Right cardiac atrium (tissue), 5 donors: ENCODE data around the gene CARD11. TPM values are rescaled to one million over a fixed set of nuclear protein-coding genes. Genes with fewer than 3 reads are reported as not detected.
"Not testable (repeated sequence)": the region's sequence is repeated elsewhere in the genome, so short reads cannot be mapped to it uniquely, and the experiment has no call there.

Experiments used
- ATAC-seq, 2 donors: fragments of 200-7000 bp; cut with Tn5 transposase; one replicate each; pipeline versions ENCODE4 v1.8.0 to v1.9.1; 2020; ENCODE audit warnings: moderate library complexity in 2 of 2, mild to moderate bottlenecking in 1 of 2
- DNase-seq, 3 donors: peaks; one replicate each; pipeline ENCODE4 v3.0.0-alpha.2; 2020
- H3K27ac ChIP-seq: one replicate; pipeline ENCODE4 v1.5.1; 2013; ENCODE audit warnings: mild to moderate bottlenecking, low read length, control low read depth, moderate library complexity
- H3K27me3 ChIP-seq: one replicate; pipeline ENCODE4 v1.6.1; 2013; ENCODE audit not compliant: control insufficient read depth, insufficient read depth
- H3K4me1 ChIP-seq: one replicate; pipeline ENCODE4 v1.6.1; 2013; ENCODE audit warnings: low read length; ENCODE audit not compliant: control insufficient read depth, insufficient read depth
- H3K4me3 ChIP-seq: one replicate; pipeline ENCODE4 v1.5.1; 2013; ENCODE audit warnings: low read length, control low read depth
- H3K9me3 ChIP-seq: one replicate; pipeline ENCODE4 v1.6.1; 2013; ENCODE audit warnings: low read length; ENCODE audit not compliant: control insufficient read depth
- WGBS: extraction: QIAGEN DNeasy Blood & Tissue Kit; methylation state at CpG from one replicate; pipeline ENCODE4 v1.1.7; 2013; 5-methylcytosine and 5-hydroxymethylcytosine counted together
- intact Hi-C, 4 donors: fragments of 100-400 bp; cut with DNase I; formaldehyde crosslinking; loops; one replicate each; pipeline versions ENCODE4 v1.11.0 to v1.14.0; 2022 to 2023
- polyA plus RNA-seq: library from polyadenylated mRNA; stranded (reverse); fragments of 200-250 nt; gene quantifications from one replicate; pipeline ENCODE4 v1.2.3, GENCODE V29; 2013
- total RNA-seq, 4 donors: library from RNA; stranded (reverse); fragmentation: NEBNext Ultra II Directional; extraction: Animal tissue kit (Norgen Biotek cat#: 25700); gene quantifications; one replicate each; pipeline ENCODE4 v1.2.1, GENCODE V29; 2021
- donor health status: healthy with polysubstance abuse.
- donor health status: DM: no; HTN: yes; CAD: no.
- donor health status: DM: no; HTN: no; CAD: no.
- donor health status: DM: no; HTN: yes; CAD: no; lungs with severe emphysema.
- donor health status: DM: yes; HTN: yes; CAD: no.

The CARD11 gene
- total and polyA plus RNA-seq, 5 donors = 0.16 to 0.96 (median 0.41) TPM

GRCh38 chr7:3034591-3035150, 9.0 kb downstream of the CARD11 start:
- Histone ChIP-seq H3K4me1 (no peaks in the 10 kb centered on the region), H3K9me3 (no peaks in the 10 kb centered on the region), H3K27me3 (no peaks in the 10 kb centered on the region), H3K27ac (no peak overlapping the region), H3K4me3 (no peak overlapping the region)
- ATAC-seq (no peak), DNase-seq (no peak)
- WGBS = 94% methylated on average over 26 of the region's 26 CpGs
- intact Hi-C loops = no loop called here

GRCh38 chr7:3033581-3033980, 10.1 kb downstream of the CARD11 start:
- Histone ChIP-seq H3K9me3 (no peaks in the 10 kb centered on the region), H3K27ac (no peak overlapping the region), H3K4me1 (no peaks in the 10 kb centered on the region), H3K4me3 (no peak overlapping the region), H3K27me3 (no peaks in the 10 kb centered on the region)
- whole genome bisulfite sequencing = 77% methylated on average over 12 of the region's 12 CpGs
- intact Hi-C loops = no loop called here
- no peak for ATAC-seq
- no peak for DNase-seq

GRCh38 chr7:3033136-3033535, 10.5 kb downstream of the CARD11 start:
- 74% methylated on average over 7 of the region's 7 CpGs for WGBS
- intact Hi-C loops = no loop called here
- Histone ChIP-seq H3K4me1 (no peaks in the 10 kb centered on the region), H3K27me3 (no peaks in the 10 kb centered on the region), H3K27ac (no peak overlapping the region), H3K4me3 (no peak overlapping the region), H3K9me3 (no peaks in the 10 kb centered on the region)
- no peak for DNase-seq
- ATAC-seq = no peak

- Histone ChIP-seq H3K4me3 (no peak overlapping the region), H3K27me3 (no peaks in the 10 kb centered on the region), H3K4me1 (peaks cover 2% of the 10 kb centered on the region), H3K27ac (no peak overlapping the region), H3K9me3 (no peaks in the 10 kb centered on the region)
- WGBS = 50% methylated on average over 4 of the region's 4 CpGs
- intact Hi-C loops = no loop called here
- ATAC-seq (no peak), DNase-seq (no peak)
These were observed 11.4 kb downstream of the CARD11 start for GRCh38 chr7:3032256-3032655.

GRCh38 chr7:3029138-3029537, 14.5 kb downstream of the CARD11 start:
- peaks cover 2% of the 10 kb centered on the region for H3K4me1 ChIP-seq
- ATAC-seq = no peak
- intact Hi-C loops = no loop called here
- no peak overlapping the region for H3K27ac ChIP-seq
- H3K4me3 ChIP-seq = no peak overlapping the region
- H3K9me3 ChIP-seq = no peaks in the 10 kb centered on the region
- 72% methylated on average over 9 of the region's 9 CpGs for WGBS
- DNase-seq = no peak
- H3K27me3 ChIP-seq = no peaks in the 10 kb centered on the region

- DNase-seq (no peak), ATAC-seq (no peak)
- H3K4me1 ChIP-seq = peaks cover 2% of the 10 kb centered on the region
- no peak overlapping the region for H3K27ac ChIP-seq
- intact Hi-C loops = no loop called here
- no peak overlapping the region for H3K4me3 ChIP-seq
- H3K27me3 ChIP-seq = no peaks in the 10 kb centered on the region
- H3K9me3 ChIP-seq = no peaks in the 10 kb centered on the region
- 70% methylated on average over 5 of the region's 5 CpGs for WGBS
These were observed 14.9 kb downstream of the CARD11 start for GRCh38 chr7:3028758-3029093.

- ATAC-seq (peak; percentile 52 to 80), DNase-seq (peak in 1 of 3 donors; percentile 27)
- 27% methylated on average over 14 of the region's 14 CpGs for WGBS
- Histone ChIP-seq H3K4me1 (peaks cover 2% of the 10 kb centered on the region), H3K4me3 (no peak overlapping the region), H3K9me3 (no peaks in the 10 kb centered on the region), H3K27ac (no peak overlapping the region), H3K27me3 (no peaks in the 10 kb centered on the region)
- intact Hi-C loops = no loop called here
These were observed 15.5 kb downstream of the CARD11 start for GRCh38 chr7:3028071-3028757.

GRCh38 chr7:3027005-3027845, 16.4 kb downstream of the CARD11 start:
- 61% methylated on average over 20 of the region's 20 CpGs for WGBS
- Histone ChIP-seq H3K27me3 (no peaks in the 10 kb centered on the region), H3K9me3 (no peaks in the 10 kb centered on the region), H3K27ac (no peak overlapping the region), H3K4me1 (peaks cover 2% of the 10 kb centered on the region), H3K4me3 (no peak overlapping the region)
- intact Hi-C loops = no loop called here
- ATAC-seq = peak; percentile 48 to 57
- DNase-seq = no peak

GRCh38 chr7:3025616-3026015, 18.1 kb downstream of the CARD11 start:
- Histone ChIP-seq H3K4me3 (no peak overlapping the region), H3K9me3 (no peaks in the 10 kb centered on the region), H3K27ac (no peak overlapping the region), H3K4me1 (peaks cover 2% of the 10 kb centered on the region), H3K27me3 (no peaks in the 10 kb centered on the region)
- WGBS = 86% methylated on average over 3 of the region's 3 CpGs
- DNase-seq = no peak
- intact Hi-C loops = no loop called here
- no peak for ATAC-seq

- Histone ChIP-seq H3K4me3 (no peak overlapping the region), H3K4me1 (no peaks in the 10 kb centered on the region), H3K9me3 (peaks cover 2% of the 10 kb centered on the region), H3K27me3 (no peaks in the 10 kb centered on the region), H3K27ac (no peak overlapping the region)
- 40% methylated on average over 2 of the region's 2 CpGs for WGBS
- DNase-seq (no peak), ATAC-seq (no peak)
- intact Hi-C loops = no loop called here
These were observed 21.8 kb downstream of the CARD11 start for GRCh38 chr7:3021825-3022224.

- ATAC-seq, DNase-seq, H3K27me3 ChIP-seq, H3K9me3 ChIP-seq, H3K4me3 ChIP-seq, intact Hi-C loops, H3K4me1 ChIP-seq, H3K27ac ChIP-seq: not testable (repeated sequence)
- 91% methylated on average over 8 of the region's 8 CpGs for WGBS
These were observed 22.4 kb downstream of the CARD11 start for GRCh38 chr7:3021224-3021623.
